NCI-H82 (cell line): ENCODE measurements around the gene CDK13.

Source experiments
- DNase-seq: peaks from one replicate; lab custom pipeline; 2025; lab: John Stamatoyannopoulos, UW

The CDK13 gene

GRCh38 chr7:40148671-40149070 lies 198.6 kb downstream of the CDK13 start:
- no peak for DNase-seq
